ENCODE data around the gene IP6K2. TPM values are rescaled to one million over a fixed set of nuclear protein-coding genes. Genes with fewer than 3 reads are reported as not detected.

The IP6K2 gene
- total and polyA plus RNA-seq, 2 experiments from 2014 or later, result 97.0 to 97.4 TPM

DNA sequence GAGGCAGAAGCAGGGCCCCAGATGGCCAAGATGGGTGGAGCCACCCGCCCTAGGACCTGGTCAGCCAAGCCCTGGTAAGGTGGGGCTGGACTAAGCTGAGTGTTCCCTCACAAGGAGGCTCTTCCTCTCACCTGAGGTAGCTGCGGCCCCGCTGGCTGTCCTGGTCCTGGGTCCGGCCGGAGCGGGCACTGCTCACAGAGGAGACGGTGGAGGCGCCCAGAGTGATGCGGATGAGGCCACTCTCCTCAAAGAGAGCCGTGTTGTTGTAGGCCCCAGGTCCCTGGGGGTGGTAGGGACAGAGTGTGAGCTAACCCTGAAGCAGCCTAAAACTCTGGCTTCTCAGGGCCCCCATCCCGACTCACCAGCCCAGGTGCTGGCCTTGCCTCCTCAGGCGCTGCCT is 74.4 kb downstream of the IP6K2 start:
- Histone ChIP-seq H3K4me1 (ENCODE audit: insufficient read depth) (no peaks in the 10 kb centered on the region; the same call in 1 of the 2 replicates), H3F3A (replicated peaks; ENCODE audit: low read depth) (no peaks in the 10 kb centered on the region; the same call in 1 of the 2 replicates), H3K27ac (ENCODE audit: low read depth) (no peak overlapping the region), H3K36me3 (ENCODE audit: insufficient read depth) (no peaks in the 10 kb centered on the region; the same call in 1 of the 2 replicates), H2AFZ (no peak overlapping the region), H3K4me3 (no peak overlapping the region), H3K27me3 (ENCODE audit: insufficient read depth) (no peaks in the 10 kb centered on the region), H3K4me2 (no peak overlapping the region), H3K9me2 (ENCODE audit: insufficient read depth) (no peaks in the 10 kb centered on the region), H3K79me2 (replicated peaks; ENCODE audit: insufficient read depth) (no peaks in the 10 kb centered on the region), H4K20me1 (replicated peaks; ENCODE audit: insufficient read depth) (no peaks in the 10 kb centered on the region)
- no peak for DNase-seq (ENCODE audit: low spot score)
- Mint-ChIP-seq H3K9me3 (no peaks in the 10 kb centered on the region), H3K4me3 (no peak overlapping the region), H3K27ac (no peak overlapping the region), H3K4me1 (peaks cover 8% of the 10 kb centered on the region), H3K36me3 (ENCODE audit: low read depth) (peaks cover 34% of the 10 kb centered on the region), H3K27me3 (ENCODE audit: insufficient read depth, low read depth, poor library complexity) (peaks cover 15% of the 10 kb centered on the region)
- TF ChIP-seq, protein P1, sequence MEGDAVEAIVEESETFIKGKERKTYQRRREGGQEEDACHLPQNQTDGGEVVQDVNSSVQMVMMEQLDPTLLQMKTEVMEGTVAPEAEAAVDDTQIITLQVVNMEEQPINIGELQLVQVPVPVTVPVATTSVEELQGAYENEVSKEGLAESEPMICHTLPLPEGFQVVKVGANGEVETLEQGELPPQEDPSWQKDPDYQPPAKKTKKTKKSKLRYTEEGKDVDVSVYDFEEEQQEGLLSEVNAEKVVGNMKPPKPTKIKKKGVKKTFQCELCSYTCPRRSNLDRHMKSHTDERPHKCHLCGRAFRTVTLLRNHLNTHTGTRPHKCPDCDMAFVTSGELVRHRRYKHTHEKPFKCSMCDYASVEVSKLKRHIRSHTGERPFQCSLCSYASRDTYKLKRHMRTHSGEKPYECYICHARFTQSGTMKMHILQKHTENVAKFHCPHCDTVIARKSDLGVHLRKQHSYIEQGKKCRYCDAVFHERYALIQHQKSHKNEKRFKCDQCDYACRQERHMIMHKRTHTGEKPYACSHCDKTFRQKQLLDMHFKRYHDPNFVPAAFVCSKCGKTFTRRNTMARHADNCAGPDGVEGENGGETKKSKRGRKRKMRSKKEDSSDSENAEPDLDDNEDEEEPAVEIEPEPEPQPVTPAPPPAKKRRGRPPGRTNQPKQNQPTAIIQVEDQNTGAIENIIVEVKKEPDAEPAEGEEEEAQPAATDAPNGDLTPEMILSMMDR (conservative IDR thresholded peaks at IDR 0.05; ENCODE audit: low read depth in 2 of 2), result no peak
- no peak for TF ChIP-seq EZH2 (IDR thresholded peaks at IDR 0.05; ENCODE audit: low read depth, unreplicated experiment)
- TF ChIP-seq ZNF331 (CRISPR knock-in tag; IDR thresholded peaks at IDR 0.05; ENCODE audit: low read depth), result no peak
- no peak for TF ChIP-seq ZNF114 (CRISPR knock-in tag; IDR thresholded peaks at IDR 0.05)
- TF ChIP-seq, protein P2, sequence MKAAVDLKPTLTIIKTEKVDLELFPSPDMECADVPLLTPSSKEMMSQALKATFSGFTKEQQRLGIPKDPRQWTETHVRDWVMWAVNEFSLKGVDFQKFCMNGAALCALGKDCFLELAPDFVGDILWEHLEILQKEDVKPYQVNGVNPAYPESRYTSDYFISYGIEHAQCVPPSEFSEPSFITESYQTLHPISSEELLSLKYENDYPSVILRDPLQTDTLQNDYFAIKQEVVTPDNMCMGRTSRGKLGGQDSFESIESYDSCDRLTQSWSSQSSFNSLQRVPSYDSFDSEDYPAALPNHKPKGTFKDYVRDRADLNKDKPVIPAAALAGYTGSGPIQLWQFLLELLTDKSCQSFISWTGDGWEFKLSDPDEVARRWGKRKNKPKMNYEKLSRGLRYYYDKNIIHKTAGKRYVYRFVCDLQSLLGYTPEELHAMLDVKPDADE (IDR thresholded peaks at IDR 0.05), result no peak
- TF ChIP-seq POLR2AphosphoS5 (IDR thresholded peaks at IDR 0.05; ENCODE audit: low read depth), result no peak
- no peak for TF ChIP-seq JUNB (IDR thresholded peaks at IDR 0.05; ENCODE audit: unreplicated experiment)
- TF ChIP-seq CREB1 (CRISPR knock-in tag; IDR thresholded peaks at IDR 0.05; ENCODE audit: low read depth), result no peak
- TF ChIP-seq, protein P3, sequence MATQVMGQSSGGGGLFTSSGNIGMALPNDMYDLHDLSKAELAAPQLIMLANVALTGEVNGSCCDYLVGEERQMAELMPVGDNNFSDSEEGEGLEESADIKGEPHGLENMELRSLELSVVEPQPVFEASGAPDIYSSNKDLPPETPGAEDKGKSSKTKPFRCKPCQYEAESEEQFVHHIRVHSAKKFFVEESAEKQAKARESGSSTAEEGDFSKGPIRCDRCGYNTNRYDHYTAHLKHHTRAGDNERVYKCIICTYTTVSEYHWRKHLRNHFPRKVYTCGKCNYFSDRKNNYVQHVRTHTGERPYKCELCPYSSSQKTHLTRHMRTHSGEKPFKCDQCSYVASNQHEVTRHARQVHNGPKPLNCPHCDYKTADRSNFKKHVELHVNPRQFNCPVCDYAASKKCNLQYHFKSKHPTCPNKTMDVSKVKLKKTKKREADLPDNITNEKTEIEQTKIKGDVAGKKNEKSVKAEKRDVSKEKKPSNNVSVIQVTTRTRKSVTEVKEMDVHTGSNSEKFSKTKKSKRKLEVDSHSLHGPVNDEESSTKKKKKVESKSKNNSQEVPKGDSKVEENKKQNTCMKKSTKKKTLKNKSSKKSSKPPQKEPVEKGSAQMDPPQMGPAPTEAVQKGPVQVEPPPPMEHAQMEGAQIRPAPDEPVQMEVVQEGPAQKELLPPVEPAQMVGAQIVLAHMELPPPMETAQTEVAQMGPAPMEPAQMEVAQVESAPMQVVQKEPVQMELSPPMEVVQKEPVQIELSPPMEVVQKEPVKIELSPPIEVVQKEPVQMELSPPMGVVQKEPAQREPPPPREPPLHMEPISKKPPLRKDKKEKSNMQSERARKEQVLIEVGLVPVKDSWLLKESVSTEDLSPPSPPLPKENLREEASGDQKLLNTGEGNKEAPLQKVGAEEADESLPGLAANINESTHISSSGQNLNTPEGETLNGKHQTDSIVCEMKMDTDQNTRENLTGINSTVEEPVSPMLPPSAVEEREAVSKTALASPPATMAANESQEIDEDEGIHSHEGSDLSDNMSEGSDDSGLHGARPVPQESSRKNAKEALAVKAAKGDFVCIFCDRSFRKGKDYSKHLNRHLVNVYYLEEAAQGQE (IDR thresholded peaks at IDR 0.05; ENCODE audit: unreplicated experiment), result no peak
- TF ChIP-seq NANOG (IDR thresholded peaks at IDR 0.05; ENCODE audit: borderline replicate concordance), result no peak
- TF ChIP-seq STAT1 (IDR thresholded peaks at IDR 0.05; ENCODE audit: unreplicated experiment), result no peak
- no peak for TF ChIP-seq EZH2phosphoT487 (IDR thresholded peaks at IDR 0.05; ENCODE audit: unreplicated experiment)
- TF ChIP-seq, protein P4, sequence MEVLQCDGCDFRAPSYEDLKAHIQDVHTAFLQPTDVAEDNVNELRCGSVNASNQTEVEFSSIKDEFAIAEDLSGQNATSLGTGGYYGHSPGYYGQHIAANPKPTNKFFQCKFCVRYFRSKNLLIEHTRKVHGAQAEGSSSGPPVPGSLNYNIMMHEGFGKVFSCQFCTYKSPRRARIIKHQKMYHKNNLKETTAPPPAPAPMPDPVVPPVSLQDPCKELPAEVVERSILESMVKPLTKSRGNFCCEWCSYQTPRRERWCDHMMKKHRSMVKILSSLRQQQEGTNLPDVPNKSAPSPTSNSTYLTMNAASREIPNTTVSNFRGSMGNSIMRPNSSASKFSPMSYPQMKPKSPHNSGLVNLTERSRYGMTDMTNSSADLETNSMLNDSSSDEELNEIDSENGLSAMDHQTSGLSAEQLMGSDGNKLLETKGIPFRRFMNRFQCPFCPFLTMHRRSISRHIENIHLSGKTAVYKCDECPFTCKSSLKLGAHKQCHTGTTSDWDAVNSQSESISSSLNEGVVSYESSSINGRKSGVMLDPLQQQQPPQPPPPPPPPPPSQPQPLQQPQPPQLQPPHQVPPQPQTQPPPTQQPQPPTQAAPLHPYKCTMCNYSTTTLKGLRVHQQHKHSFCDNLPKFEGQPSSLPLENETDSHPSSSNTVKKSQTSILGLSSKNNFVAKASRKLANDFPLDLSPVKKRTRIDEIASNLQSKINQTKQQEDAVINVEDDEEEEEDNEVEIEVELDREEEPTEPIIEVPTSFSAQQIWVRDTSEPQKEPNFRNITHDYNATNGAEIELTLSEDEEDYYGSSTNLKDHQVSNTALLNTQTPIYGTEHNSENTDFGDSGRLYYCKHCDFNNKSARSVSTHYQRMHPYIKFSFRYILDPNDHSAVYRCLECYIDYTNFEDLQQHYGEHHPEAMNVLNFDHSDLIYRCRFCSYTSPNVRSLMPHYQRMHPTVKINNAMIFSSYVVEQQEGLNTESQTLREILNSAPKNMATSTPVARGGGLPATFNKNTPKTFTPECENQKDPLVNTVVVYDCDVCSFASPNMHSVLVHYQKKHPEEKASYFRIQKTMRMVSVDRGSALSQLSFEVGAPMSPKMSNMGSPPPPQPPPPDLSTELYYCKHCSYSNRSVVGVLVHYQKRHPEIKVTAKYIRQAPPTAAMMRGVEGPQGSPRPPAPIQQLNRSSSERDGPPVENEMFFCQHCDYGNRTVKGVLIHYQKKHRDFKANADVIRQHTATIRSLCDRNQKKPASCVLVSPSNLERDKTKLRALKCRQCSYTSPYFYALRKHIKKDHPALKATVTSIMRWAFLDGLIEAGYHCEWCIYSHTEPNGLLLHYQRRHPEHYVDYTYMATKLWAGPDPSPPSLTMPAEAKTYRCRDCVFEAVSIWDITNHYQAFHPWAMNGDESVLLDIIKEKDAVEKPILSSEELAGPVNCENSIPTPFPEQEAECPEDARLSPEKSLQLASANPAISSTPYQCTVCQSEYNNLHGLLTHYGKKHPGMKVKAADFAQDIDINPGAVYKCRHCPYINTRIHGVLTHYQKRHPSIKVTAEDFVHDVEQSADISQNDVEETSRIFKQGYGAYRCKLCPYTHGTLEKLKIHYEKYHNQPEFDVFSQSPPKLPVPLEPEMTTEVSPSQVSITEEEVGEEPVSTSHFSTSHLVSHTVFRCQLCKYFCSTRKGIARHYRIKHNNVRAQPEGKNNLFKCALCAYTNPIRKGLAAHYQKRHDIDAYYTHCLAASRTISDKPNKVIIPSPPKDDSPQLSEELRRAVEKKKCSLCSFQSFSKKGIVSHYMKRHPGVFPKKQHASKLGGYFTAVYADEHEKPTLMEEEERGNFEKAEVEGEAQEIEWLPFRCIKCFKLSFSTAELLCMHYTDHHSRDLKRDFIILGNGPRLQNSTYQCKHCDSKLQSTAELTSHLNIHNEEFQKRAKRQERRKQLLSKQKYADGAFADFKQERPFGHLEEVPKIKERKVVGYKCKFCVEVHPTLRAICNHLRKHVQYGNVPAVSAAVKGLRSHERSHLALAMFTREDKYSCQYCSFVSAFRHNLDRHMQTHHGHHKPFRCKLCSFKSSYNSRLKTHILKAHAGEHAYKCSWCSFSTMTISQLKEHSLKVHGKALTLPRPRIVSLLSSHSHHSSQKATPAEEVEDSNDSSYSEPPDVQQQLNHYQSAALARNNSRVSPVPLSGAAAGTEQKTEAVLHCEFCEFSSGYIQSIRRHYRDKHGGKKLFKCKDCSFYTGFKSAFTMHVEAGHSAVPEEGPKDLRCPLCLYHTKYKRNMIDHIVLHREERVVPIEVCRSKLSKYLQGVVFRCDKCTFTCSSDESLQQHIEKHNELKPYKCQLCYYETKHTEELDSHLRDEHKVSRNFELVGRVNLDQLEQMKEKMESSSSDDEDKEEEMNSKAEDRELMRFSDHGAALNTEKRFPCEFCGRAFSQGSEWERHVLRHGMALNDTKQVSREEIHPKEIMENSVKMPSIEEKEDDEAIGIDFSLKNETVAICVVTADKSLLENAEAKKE (CRISPR knock-in tag; IDR thresholded peaks at IDR 0.05), result no peak
- no peak for ATAC-seq

Measured in GM23338 (cell line).